SH-SY5Y (cell line): Measurements from ENCODE around the gene SNAI3.

Experiments
- GATA2 ChIP-seq: IDR thresholded peaks from 2 replicates; pipeline ENCODE4 v1.6.1; 2011; ENCODE audit warnings: mild to moderate bottlenecking, low read depth, low read length
- GATA3 ChIP-seq: IDR thresholded peaks from 2 replicates; pipeline ENCODE4 v1.6.1; 2011; ENCODE audit warnings: low read depth, mild to moderate bottlenecking, low read length, moderate library complexity

Gene SNAI3

DNA sequence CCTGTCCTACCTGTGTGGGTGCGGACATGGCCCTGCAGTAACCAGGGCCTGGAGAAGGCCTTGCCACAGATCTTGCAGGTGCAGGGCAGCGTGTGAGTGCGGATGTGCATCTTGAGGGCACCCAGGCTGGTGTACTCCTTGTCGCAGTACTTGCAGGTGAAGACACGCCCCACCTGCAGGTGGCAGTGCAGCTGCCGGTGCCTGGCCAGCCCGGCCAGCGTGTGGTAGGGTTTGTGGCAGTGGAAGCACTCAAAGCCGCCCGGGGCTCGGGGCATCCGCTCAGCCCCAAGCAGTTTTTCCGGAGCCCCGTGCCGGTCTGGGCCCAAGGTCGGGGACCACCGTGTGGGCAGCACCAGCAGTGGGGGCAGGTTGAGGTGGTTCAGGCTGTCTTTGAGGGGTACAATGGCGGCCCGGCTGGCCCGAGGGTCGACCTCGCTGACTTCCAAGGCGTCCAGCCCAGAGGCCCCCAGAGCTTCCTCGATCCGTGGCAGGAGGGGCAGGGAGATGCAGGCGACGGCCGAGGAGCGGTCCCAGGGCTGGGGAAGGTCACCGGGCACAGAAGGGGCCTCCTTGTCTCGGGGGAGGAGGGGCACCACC is 5.1 kb downstream of the SNAI3 start:
- TF ChIP-seq GATA3 (no peak), GATA2 (no peak)

DNA sequence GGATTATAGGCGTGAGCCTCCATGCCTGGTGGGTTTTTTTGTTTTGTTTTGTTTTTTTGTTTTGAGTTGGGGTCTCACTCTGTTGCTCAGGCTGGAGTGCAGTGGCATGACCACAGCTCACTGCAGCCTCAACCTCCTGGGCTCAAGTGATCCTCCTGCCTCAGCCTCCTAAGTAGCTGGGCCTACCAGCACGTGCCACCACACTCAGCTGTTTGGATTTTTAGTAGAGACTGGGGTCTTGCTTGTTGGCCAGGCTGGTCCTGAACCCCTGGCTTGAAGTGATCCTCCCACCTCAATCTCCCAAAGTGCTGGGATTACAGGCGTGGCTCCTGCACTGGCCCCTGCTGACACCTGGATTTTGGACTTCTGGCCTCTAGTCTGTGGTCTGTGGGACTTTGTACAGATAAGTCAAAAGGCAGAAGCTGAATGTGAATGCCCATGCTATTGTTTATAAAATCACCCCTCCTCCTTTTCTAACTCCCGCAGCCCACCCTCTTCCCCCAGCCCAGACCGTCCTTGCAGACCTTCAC is 5.7 kb downstream of the SNAI3 start:
- TF ChIP-seq GATA3 (no peak), GATA2 (no peak)

DNA sequence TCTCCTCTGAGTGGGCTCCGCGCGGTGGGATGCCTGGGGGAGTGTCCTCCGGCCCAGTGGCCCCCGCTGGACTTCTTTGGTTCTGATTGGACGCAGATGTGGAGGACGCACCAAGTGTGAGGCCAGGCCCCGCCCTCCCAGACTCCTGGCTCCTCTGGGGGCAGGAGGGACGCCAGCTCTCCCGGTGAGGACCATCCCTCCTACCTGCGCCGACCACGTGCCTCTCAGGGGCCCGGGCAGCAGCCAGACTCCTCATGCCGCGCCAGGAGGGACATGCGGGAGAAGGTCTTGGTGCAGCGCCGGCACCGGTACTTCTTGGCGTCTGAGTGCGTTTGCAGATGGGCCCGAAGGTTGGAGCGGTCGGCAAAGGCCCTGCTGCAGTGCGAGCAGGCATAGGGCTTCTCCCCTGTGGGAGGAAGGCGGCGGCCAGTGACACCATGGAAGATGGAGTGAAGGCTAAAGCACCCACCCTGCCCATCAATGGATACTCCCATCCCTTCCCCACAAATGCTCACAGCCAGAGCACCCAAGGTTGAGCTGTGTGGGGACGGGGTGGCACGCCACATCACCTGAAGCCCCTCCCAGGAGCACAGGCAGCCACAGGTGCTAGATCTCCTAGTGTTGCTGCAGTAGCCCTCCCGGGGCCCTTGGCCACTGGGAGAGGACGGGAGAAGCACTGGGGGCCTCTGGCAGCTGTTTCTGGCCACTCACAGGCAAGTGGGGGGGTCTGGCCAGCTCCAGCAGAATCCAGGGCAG is 7.9 kb downstream of the SNAI3 start:
- TF ChIP-seq GATA2 (no peak), GATA3 (no peak)

DNA sequence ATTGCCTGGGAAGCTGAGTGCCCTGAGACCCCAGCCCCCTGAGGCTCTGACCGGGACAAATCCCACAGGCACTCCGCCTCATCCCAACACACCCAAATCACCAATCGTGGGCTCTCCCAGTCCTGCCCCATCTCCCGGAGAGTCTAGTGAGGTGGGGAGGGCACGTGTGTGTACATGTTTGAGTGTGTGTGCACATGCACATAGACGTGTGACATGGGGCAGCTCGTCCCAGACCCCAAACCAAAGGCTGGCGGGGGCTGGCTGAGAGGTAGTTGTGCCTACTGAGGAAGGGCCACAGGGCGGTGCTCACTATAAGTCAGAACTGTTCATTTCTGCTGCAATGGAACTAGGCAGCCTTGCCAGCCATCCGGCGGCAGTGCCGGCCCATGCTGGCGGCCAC is 8.6 kb downstream of the SNAI3 start:
- TF ChIP-seq GATA3 = no peak
- TF ChIP-seq GATA2 = no peak

DNA sequence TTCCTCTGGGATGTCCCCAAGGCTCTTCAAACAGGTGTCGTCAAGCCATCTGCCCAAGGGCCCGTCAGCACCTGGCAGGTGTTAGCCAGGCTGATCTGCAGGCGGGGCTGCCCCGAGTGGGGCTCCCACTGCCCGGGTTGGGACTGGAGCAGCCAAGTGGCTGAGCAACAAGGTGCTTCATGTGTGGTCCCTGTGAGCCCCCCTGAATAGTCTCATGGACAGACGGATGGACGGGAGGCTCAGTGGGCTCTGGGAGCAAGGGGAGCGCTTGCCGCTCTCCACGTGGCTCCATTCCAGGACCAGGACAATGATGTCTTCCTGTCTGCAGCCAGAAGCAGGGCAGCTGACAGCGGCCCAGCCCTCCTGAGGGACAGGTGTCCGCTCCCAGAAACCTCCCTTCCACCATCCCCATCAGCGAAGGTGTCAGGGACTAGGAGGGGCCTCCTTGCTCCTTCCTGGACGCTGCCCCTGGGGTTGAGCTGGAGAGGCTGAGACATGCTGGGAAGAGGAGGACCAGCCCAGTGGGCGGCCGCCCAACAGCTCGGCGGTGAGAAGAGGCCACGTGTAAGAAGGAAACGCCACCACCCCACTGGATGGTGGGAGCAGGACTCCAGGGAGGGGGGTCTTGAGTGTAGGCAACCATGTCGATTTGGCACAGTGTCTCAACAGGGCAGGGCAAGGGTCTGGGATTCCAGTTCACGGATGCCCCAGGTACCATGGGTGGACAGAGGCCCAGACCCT is 9.6 kb downstream of the SNAI3 start:
- no peak for TF ChIP-seq GATA3

DNA sequence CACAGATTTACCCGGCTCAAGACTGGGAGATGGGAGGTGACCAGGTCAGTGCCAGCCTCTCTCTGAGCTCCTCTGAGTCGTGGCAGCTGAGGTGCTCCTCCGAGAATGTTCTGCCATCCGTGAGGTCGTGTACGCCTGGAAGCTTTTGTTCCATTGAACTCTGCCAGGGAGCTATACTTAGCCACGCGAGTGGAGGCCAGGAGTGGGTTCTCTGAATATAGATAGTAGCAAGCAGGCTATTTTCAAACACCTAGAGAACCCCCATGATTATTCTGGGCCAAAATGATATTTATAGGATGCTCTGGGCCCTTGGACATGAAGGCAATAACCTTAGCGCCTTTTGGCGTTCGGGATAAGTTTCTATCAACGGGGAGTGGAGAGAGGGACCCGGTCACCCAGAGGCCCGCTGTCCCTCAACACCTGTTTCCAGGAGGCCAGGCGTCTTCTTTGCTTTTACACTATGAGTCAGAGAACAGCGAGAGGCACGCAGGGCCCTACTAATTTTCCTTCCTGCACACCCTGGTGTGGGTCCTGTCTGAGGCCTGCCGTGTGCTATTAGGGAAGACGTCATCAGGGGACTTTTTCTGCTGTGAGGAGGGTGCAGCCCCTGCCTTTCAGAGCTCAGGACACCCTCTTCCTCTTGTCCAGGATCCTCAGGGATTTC is 12.5 kb downstream of the SNAI3 start:
- TF ChIP-seq GATA2 = no peak

DNA sequence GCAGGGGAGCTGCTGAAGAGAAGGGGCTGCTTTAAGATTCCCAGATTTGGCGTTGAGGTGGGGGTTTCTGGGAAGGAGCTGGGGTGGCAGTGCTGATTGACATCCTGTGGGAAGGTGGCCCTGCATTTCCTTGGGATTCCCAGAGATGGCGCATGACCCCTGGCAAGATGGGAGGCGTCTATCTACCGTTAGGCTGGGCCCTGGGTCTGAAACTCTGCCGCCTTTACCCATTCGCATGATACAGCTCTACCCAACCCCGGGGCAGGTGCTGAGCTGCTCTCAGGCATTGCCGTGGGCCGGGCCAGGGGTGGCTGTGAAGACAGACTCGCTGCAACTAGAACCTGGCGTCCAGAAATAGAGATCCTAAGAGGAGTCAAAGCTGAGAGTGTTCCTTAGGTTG is 13.5 kb downstream of the SNAI3 start:
- TF ChIP-seq GATA3 (no peak), GATA2 (no peak)

DNA sequence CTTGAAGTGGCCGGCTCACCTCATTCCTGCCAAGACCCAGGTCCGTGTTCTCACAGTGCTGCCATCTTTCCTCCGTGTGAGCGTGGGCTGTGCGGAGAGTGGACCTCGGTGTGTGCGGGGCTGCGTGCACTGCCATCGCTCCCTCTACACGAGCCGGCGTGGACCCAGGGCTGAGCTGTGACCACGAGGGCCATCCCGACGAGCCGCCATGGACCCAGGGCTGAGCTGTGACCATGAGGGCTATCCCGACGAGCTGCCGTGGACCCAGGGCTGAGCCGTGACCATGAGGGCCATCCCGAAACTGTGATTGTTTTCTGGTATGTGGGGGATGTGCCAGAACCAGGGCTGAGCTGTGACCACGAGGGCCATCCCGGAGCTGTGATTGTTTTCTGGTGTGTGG is 14.5 kb downstream of the SNAI3 start:
- TF ChIP-seq GATA3 (no peak), GATA2 (no peak)

DNA sequence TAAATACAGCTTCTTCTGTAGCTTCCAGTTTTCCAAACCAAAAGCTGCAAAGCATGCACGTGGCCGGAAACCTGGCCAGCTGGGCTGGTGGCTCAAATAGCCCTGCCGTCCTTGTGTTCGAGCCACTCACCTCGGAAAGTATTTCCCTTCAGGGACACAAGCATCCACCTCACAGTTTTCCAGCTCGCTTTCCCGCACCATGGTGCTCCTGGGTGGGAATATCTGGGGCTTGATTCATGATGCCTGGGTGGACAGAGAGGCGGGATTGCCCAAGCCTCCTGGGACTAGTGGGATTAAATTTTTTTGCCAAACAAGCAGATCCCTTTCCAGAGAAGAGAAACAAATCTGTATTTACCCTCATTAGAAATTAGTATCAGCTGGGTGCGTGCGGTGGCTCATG is 16.3 kb downstream of the SNAI3 start:
- TF ChIP-seq GATA2 (no peak), GATA3 (no peak)

DNA sequence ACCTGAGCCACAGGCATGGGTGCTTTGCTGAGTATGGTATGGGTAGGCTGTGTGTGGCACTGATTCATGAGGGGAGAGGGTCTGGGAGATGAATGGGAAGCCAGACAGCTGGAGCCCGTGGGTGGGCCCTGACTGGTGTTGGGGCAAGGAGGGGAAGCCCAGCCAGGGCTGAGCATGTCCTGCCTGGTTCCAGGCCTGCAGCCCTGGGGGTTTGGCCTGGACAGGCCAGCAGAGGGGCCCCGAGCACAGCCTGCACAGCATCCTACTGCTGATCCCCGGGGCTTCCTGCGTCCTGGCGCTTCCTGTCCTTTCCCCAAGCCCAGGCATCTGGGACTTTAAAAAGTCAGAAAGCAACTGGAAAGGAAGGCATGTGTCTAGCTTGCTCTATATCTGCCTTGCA is 18.8 kb downstream of the SNAI3 start:
- TF ChIP-seq GATA2 (no peak), GATA3 (no peak)

DNA sequence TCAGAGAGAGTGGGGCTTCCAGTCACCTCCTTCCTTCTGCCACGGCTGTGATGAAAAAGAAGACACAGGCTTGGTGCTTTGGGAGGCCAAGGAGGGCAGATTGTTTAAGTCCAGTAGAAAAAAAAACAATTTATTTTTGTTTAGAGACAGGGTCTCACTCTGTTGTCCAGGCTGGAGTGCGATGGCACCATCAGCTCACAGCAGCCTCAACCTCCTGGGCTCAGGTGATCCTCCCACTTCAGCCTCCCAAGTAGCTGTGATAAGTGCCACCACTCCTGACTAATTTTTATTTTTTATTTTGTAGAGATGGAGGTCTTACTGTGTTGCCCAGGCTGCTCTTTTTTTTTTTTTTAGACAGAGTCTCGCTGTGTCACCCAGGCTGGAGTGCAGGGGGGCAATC is 20.7 kb downstream of the SNAI3 start:
- TF ChIP-seq GATA3 (no peak), GATA2 (no peak)

DNA sequence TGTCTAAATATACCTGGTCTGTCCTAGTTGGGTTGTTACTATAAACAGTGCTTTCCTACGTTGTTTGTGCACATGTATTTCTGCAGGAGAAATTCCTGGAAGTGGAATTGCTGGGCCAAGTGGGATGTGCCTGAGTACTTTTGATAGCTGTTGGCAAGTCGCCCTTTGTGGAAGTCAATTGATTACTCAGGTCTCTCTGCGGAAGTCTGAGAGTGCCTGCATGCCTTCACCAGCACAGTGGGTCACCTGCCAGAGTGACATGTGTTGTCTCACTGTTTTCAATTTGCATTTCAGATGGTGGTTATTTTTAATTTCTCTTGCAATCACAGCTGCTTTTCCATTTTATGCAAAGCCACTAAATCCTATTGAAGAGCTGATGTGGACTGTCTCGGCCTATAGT is 21.2 kb downstream of the SNAI3 start:
- TF ChIP-seq GATA3 (no peak), GATA2 (no peak)

DNA sequence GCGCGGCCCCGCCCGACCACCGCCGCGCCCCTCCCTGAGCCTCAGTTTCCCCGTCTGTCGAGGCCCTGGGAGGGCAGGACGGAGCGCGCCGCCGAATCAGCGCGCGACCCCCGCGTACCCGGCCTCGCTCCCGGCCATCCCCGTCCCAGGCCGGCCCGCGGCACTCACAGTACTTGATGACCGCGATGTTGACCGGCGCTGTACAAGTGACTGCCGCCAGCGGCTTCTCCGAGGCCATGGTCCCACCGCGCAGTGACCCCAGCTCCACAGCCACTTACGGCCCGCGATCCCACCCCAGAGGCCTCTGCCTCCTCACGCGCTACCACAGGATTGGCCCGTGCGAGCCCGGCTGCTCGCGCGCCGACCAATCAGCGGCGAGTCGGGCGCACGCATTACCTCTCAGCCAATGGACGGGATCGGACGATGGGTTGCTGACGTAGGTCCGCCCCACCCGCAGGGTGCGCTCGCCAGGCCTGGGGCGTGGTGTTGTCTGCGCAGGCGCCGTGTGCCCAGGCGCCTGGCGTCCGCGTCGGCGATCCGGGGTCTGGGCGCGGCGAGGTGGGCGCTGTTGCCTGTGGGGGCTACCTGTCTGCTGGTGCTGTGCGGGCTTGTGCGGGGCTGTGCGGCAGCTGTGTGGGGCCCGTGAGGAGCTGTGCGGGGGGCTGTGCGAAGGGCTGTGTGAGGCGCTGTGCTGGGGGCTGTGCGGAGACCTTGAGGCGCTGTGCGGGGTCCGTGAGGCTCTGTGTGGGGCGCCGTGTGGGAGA is 23.3 kb downstream of the SNAI3 start, which contains the start of gene MVD:
MVD (minus strand) TSS at position 249 of the 764 bp plus-strand sequence; CDS start at position 238, 11 bp downstream.
- TF ChIP-seq GATA3 = no peak
- TF ChIP-seq GATA2 = no peak
